ENCODE data around the gene LAMTOR3. TPM values are rescaled to one million over a fixed set of nuclear protein-coding genes. Genes with fewer than 3 reads are reported as not detected.

The LAMTOR3 gene
- total RNA-seq, 1 experiment from 2014 or later, result 21.2 TPM

DNA sequence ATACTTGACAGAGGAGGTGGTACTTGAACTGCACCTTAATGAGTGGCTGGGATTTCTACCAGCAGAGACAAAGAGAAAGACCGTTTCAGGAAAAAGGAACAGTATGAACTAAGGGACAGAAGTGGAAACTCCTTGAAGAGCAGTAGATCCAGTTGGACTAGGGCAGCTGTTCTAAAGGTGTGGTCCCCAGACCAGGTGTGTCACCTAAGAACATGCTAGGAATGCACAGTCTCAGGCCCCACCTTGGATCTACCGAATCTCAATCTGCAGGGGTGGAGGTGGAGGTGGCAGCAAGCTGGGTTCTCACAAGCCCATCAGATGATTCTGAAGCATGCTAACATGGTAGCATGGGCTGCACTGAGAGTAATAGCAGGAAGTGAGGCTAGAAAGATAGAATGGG is 55.3 kb downstream of the LAMTOR3 start:
- Mint-ChIP-seq H3K4me3 (no peak overlapping the region), H3K9me3 (no peaks in the 10 kb centered on the region), H3K27me3 (ENCODE audit: low read depth) (no peaks in the 10 kb centered on the region; the same call in 1 of the 2 replicates), H3K4me1 (no peaks in the 10 kb centered on the region), H3K36me3 (no peaks in the 10 kb centered on the region), H3K27ac (no peak overlapping the region)
- ChIA-PET POLR2A (no interaction called here), CTCF (no interaction called here)
- DNase-seq (ENCODE audit: low spot score) (no peak), ATAC-seq (no peak)
- TF ChIP-seq KAT7 (CRISPR knock-in tag; IDR thresholded peaks at IDR 0.05; ENCODE audit: borderline replicate concordance) (no peak), ZNF671 (CRISPR knock-in tag; IDR thresholded peaks at IDR 0.05) (no peak), TEAD4 (CRISPR knock-in tag; IDR thresholded peaks at IDR 0.05) (no peak), CREB1 (CRISPR knock-in tag; IDR thresholded peaks at IDR 0.05) (no peak), NR1H2 (CRISPR knock-in tag; IDR thresholded peaks at IDR 0.05) (no peak)

GRCh38 chr4:99835942-99836341 is 58.3 kb downstream of the LAMTOR3 start:
- Mint-ChIP-seq H3K27me3 (ENCODE audit: low read depth) (no peaks in the 10 kb centered on the region; the same call in 1 of the 2 replicates), H3K9me3 (no peaks in the 10 kb centered on the region), H3K4me1 (no peaks in the 10 kb centered on the region), H3K36me3 (no peaks in the 10 kb centered on the region), H3K27ac (no peak overlapping the region), H3K4me3 (no peak overlapping the region)
- ATAC-seq, result no peak
- CTCF ChIA-PET, result no interaction called here
- DNase-seq (ENCODE audit: low spot score), result no peak
- POLR2A ChIA-PET, result no interaction called here
- TF ChIP-seq OVOL2 (CRISPR knock-in tag; IDR thresholded peaks at IDR 0.05; ENCODE audit: borderline replicate concordance), result no peak
- no peak for TF ChIP-seq CREB1 (CRISPR knock-in tag; IDR thresholded peaks at IDR 0.05)
- no peak for TF ChIP-seq USF2 (CRISPR knock-in tag; IDR thresholded peaks at IDR 0.05)
- no peak for TF ChIP-seq MYBL2 (CRISPR knock-in tag; IDR thresholded peaks at IDR 0.05)
- TF ChIP-seq, protein P1, sequence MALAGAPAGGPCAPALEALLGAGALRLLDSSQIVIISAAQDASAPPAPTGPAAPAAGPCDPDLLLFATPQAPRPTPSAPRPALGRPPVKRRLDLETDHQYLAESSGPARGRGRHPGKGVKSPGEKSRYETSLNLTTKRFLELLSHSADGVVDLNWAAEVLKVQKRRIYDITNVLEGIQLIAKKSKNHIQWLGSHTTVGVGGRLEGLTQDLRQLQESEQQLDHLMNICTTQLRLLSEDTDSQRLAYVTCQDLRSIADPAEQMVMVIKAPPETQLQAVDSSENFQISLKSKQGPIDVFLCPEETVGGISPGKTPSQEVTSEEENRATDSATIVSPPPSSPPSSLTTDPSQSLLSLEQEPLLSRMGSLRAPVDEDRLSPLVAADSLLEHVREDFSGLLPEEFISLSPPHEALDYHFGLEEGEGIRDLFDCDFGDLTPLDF (CRISPR knock-in tag; IDR thresholded peaks at IDR 0.05), result no peak
- no peak for TF ChIP-seq SMAD3 (CRISPR knock-in tag; IDR thresholded peaks at IDR 0.05; ENCODE audit: borderline replicate concordance)
- no peak for TF ChIP-seq TEAD1 (CRISPR knock-in tag; IDR thresholded peaks at IDR 0.05)
- TF ChIP-seq, protein P2, sequence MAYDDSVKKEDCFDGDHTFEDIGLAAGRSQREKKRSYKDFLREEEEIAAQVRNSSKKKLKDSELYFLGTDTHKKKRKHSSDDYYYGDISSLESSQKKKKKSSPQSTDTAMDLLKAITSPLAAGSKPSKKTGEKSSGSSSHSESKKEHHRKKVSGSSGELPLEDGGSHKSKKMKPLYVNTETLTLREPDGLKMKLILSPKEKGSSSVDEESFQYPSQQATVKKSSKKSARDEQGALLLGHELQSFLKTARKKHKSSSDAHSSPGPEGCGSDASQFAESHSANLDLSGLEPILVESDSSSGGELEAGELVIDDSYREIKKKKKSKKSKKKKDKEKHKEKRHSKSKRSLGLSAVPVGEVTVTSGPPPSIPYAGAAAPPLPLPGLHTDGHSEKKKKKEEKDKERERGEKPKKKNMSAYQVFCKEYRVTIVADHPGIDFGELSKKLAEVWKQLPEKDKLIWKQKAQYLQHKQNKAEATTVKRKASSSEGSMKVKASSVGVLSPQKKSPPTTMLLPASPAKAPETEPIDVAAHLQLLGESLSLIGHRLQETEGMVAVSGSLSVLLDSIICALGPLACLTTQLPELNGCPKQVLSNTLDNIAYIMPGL (CRISPR knock-in tag; IDR thresholded peaks at IDR 0.05), result no peak
- TF ChIP-seq, protein P3, sequence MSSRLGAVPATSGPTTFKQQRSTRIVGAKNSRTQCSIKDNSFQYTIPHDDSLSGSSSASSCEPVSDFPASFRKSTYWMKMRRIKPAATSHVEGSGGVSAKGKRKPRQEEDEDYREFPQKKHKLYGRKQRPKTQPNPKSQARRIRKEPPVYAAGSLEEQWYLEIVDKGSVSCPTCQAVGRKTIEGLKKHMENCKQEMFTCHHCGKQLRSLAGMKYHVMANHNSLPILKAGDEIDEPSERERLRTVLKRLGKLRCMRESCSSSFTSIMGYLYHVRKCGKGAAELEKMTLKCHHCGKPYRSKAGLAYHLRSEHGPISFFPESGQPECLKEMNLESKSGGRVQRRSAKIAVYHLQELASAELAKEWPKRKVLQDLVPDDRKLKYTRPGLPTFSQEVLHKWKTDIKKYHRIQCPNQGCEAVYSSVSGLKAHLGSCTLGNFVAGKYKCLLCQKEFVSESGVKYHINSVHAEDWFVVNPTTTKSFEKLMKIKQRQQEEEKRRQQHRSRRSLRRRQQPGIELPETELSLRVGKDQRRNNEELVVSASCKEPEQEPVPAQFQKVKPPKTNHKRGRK (CRISPR knock-in tag; IDR thresholded peaks at IDR 0.05; ENCODE audit: borderline replicate concordance), result no peak
- TF ChIP-seq GTF2I (CRISPR knock-in tag; conservative IDR thresholded peaks at IDR 0.05), result no peak
- TF ChIP-seq, protein P4, sequence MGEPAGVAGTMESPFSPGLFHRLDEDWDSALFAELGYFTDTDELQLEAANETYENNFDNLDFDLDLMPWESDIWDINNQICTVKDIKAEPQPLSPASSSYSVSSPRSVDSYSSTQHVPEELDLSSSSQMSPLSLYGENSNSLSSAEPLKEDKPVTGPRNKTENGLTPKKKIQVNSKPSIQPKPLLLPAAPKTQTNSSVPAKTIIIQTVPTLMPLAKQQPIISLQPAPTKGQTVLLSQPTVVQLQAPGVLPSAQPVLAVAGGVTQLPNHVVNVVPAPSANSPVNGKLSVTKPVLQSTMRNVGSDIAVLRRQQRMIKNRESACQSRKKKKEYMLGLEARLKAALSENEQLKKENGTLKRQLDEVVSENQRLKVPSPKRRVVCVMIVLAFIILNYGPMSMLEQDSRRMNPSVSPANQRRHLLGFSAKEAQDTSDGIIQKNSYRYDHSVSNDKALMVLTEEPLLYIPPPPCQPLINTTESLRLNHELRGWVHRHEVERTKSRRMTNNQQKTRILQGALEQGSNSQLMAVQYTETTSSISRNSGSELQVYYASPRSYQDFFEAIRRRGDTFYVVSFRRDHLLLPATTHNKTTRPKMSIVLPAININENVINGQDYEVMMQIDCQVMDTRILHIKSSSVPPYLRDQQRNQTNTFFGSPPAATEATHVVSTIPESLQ (CRISPR knock-in tag; IDR thresholded peaks at IDR 0.05), result no peak
- TF ChIP-seq MXD4 (CRISPR knock-in tag; IDR thresholded peaks at IDR 0.05; ENCODE audit: borderline replicate concordance), result no peak
- TF ChIP-seq, protein P5, sequence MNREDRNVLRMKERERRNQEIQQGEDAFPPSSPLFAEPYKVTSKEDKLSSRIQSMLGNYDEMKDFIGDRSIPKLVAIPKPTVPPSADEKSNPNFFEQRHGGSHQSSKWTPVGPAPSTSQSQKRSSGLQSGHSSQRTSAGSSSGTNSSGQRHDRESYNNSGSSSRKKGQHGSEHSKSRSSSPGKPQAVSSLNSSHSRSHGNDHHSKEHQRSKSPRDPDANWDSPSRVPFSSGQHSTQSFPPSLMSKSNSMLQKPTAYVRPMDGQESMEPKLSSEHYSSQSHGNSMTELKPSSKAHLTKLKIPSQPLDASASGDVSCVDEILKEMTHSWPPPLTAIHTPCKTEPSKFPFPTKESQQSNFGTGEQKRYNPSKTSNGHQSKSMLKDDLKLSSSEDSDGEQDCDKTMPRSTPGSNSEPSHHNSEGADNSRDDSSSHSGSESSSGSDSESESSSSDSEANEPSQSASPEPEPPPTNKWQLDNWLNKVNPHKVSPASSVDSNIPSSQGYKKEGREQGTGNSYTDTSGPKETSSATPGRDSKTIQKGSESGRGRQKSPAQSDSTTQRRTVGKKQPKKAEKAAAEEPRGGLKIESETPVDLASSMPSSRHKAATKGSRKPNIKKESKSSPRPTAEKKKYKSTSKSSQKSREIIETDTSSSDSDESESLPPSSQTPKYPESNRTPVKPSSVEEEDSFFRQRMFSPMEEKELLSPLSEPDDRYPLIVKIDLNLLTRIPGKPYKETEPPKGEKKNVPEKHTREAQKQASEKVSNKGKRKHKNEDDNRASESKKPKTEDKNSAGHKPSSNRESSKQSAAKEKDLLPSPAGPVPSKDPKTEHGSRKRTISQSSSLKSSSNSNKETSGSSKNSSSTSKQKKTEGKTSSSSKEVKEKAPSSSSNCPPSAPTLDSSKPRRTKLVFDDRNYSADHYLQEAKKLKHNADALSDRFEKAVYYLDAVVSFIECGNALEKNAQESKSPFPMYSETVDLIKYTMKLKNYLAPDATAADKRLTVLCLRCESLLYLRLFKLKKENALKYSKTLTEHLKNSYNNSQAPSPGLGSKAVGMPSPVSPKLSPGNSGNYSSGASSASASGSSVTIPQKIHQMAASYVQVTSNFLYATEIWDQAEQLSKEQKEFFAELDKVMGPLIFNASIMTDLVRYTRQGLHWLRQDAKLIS (CRISPR knock-in tag; IDR thresholded peaks at IDR 0.05; ENCODE audit: borderline replicate concordance), result no peak
- TF ChIP-seq, protein P6, sequence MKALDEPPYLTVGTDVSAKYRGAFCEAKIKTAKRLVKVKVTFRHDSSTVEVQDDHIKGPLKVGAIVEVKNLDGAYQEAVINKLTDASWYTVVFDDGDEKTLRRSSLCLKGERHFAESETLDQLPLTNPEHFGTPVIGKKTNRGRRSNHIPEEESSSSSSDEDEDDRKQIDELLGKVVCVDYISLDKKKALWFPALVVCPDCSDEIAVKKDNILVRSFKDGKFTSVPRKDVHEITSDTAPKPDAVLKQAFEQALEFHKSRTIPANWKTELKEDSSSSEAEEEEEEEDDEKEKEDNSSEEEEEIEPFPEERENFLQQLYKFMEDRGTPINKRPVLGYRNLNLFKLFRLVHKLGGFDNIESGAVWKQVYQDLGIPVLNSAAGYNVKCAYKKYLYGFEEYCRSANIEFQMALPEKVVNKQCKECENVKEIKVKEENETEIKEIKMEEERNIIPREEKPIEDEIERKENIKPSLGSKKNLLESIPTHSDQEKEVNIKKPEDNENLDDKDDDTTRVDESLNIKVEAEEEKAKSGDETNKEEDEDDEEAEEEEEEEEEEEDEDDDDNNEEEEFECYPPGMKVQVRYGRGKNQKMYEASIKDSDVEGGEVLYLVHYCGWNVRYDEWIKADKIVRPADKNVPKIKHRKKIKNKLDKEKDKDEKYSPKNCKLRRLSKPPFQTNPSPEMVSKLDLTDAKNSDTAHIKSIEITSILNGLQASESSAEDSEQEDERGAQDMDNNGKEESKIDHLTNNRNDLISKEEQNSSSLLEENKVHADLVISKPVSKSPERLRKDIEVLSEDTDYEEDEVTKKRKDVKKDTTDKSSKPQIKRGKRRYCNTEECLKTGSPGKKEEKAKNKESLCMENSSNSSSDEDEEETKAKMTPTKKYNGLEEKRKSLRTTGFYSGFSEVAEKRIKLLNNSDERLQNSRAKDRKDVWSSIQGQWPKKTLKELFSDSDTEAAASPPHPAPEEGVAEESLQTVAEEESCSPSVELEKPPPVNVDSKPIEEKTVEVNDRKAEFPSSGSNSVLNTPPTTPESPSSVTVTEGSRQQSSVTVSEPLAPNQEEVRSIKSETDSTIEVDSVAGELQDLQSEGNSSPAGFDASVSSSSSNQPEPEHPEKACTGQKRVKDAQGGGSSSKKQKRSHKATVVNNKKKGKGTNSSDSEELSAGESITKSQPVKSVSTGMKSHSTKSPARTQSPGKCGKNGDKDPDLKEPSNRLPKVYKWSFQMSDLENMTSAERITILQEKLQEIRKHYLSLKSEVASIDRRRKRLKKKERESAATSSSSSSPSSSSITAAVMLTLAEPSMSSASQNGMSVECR (CRISPR knock-in tag; IDR thresholded peaks at IDR 0.05; ENCODE audit: borderline replicate concordance), result no peak
- TF ChIP-seq FOXP1 (CRISPR knock-in tag; IDR thresholded peaks at IDR 0.05; ENCODE audit: borderline replicate concordance), result no peak
